GM20000 (cell line): ENCODE measurements around the gene MIA2.
"Not testable (repeated sequence)": the region's sequence is repeated elsewhere in the genome, so short reads cannot be mapped to it uniquely, and the experiment has no call there.

Source experiments
- DNase-seq: peaks from one replicate; pipeline ENCODE4 v3.0.0; 2012; ENCODE audit warnings: low spot score
- CTCF ChIP-seq: IDR thresholded peaks from 2 replicates; pipeline ENCODE4 v1.5.1; 2012; ENCODE audit warnings: mild to moderate bottlenecking, control low read depth; ENCODE audit errors: extremely low read depth, missing control alignments

MIA2 gene

GRCh38 chr14:39228509-39229221, 5.0 kb upstream of the MIA2 start:
- no peak for DNase-seq
- no peak for TF ChIP-seq CTCF

- TF ChIP-seq CTCF = no peak
- peak; percentile 30 for DNase-seq
Measured at GRCh38 chr14:39229222-39229543, 4.5 kb upstream of the MIA2 start.

GRCh38 chr14:39229601-39230110, 4.1 kb upstream of the MIA2 start:
- no peak for TF ChIP-seq CTCF

GRCh38 chr14:39230416-39231035, 3.2 kb upstream of the MIA2 start:
- no peak for TF ChIP-seq CTCF
- no peak for DNase-seq

More at GRCh38 chr14:39229601-39230110, 4.1 kb upstream of the MIA2 start:
- DNase-seq = no peak

GRCh38 chr14:39231751-39232553, 1.8 kb upstream of the MIA2 start:
- DNase-seq = peak; percentile 52
- TF ChIP-seq CTCF = peak; percentile 14

GRCh38 chr14:39232554-39233415, 930 bp upstream of the MIA2 start:
- DNase-seq = peak; percentile 14
- TF ChIP-seq CTCF = no peak

- DNase-seq = not testable (repeated sequence)
Measured at GRCh38 chr14:39234986-39235385, 1.3 kb downstream of the MIA2 start.

- DNase-seq = not testable (repeated sequence)
Measured at GRCh38 chr14:39235466-39235865, 1.8 kb downstream of the MIA2 start.
